ENCODE measurements around the gene KRT79.

Gene KRT79

DNA sequence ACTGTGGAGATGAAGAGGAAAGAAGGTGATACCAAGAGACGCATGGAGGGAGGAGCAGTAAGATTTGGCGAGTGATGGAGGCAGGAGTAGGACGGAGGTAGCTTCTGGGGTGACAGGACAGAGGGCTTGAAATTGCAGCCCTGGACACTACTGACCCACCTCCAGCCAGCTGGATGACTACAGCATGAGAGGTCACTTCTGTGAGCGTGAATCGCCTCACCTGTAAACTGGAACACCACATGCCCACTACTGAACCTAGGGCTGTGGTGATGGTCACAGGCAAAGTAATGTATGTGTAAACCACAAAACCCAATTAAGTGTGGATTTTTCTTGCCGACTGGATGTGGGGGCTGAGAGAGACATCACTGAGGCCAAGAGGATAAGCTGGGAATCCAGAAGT lies 13.6 kb downstream of the KRT79 start:
- no peak for DNase-seq (ENCODE audit: low read depth in 2 of 3, low spot score in 2 of 3)

DNA sequence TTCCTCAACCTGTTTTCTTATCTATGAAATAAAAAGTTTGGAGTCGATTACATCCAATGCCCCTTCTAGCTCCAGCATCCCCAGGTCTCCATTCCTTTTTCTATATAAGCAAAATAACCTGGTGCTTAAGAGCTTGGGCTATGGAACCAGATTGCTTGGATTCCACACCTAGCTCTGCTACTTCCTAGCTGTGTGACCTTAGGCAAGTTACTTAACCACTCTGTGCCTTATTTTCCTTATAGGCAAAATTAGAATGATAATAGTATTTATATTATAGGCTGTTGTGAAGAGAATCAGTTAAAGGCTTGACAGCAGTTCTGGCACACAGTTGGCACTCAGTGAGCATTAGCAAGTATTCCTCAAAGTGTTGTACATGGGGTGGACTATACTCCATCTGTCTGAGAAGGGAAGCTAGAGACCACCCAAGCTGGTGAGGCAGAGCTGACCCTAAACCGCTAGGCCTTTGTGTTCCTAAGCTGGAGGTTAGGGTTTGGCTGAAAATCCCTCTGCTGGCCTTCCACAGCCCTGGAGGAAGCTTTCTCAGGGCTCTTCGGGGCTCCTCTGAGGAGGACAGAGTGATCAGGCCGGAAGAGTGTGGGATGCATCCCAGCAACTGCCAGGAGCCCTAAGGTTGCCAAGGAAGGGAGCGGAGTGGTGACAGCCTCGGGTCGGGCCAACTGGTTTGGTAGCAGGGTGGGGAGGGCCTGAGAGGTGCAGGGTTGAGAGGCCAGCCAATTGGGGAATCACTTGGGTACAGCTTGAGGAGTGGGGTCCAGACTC lies 14.2 kb downstream of the KRT79 start:
- no peak for DNase-seq (ENCODE audit: low read depth in 2 of 3, low spot score in 2 of 3)

GRCh38 chr12:52818887-52819420 lies 15.2 kb downstream of the KRT79 start:
- no peak for DNase-seq (ENCODE audit: low read depth in 2 of 3, low spot score in 2 of 3)

DNA sequence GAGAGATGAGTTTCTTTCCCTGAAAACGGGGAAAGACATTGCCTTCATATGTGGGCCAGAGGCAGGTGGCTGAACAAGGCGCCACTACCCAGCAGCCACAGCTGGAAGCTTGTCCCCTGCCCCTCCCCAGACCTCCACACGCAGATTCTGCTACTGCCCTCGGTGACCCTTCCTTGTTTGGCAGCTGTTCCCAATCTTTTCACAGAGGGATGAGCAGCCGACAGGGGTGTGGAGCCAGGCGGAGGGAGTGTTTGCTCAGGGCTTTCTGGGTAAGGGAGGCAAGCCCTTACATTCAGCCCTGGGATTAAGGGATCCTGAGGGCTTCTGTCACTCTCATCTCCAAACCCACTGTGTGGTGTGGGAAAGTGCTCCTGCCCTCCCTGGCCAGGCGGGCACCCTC lies 15.7 kb downstream of the KRT79 start:
- no peak for DNase-seq (ENCODE audit: low read depth in 2 of 3, low spot score in 2 of 3)

- DNase-seq (ENCODE audit: low read depth in 2 of 3, low spot score in 2 of 3) = no peak
Measured at GRCh38 chr12:52817699-52818238, 16.3 kb downstream of the KRT79 start.

DNA sequence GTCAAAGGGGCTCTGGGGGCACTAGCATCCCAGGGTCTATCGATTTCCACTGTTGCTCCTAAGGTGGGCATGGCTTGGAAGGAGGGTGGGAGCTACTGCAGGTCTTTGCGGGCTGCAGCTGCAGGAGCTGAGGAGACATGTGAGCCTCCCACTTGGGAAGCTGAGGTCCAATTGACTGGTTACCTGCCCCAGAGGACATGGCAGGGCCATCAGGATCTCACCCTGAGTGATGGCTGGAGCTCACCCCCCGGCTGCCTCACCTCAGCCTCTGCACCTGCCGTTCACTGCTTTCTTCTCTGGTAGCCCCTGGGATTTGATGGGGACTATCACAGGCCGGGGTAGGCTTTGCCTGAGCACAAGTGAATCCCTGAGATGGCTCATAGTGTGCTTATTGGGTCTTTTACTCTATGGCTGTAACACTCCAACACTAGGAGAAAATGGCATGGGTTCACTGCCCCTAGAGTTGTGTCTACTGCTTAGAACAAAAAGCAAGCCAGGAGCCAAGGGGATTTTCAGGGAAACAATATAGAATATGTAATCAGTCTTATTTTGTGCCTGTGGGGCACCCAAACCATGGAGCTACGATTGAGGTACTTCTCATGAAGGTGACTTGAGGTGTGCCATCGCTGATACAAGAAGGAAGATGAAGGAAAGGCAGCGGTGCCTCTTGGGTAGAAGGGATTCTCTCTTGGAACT lies 17.0 kb downstream of the KRT79 start:
- no peak for DNase-seq (ENCODE audit: low read depth in 2 of 3, low spot score in 2 of 3)

GRCh38 chr12:52815676-52816588 lies 18.2 kb downstream of the KRT79 start:
- no peak for DNase-seq (ENCODE audit: low read depth in 2 of 3, low spot score in 2 of 3)

- no peak for DNase-seq (ENCODE audit: low read depth in 2 of 3, low spot score in 2 of 3)
Measured at GRCh38 chr12:52815161-52815560, 18.9 kb downstream of the KRT79 start.

DNA sequence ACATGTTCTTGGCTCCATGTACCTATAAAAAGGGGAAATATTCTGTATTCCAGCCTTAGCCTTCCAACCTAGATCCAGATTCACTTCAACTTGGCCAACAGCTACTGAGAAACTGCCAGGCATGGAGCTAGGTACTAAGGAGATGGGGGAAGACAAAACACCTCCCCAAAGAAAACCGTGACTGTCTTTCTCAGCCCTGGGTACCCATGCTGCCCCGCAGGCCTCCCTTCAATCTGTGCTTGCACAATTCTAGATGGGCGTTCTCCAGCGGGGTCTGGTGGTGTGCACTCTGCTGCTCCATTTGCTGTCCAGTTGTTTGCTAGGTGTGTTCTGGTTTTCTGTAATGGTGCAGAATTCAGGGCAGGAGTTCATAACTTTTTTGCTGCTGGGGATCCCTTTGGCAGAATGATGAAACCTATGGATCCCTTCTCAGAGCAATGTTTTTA lies 19.4 kb downstream of the KRT79 start:
- DNase-seq (ENCODE audit: low read depth in 2 of 3, low spot score in 2 of 3) = no peak

- DNase-seq (ENCODE audit: low read depth in 2 of 3, low spot score in 2 of 3) = no peak
Measured at GRCh38 chr12:52813885-52814709, 20.0 kb downstream of the KRT79 start, which contains the start of gene KRT4. Gene KRT4 (minus strand): TSS chr12:52814116. CDS start chr12:52814058, 58 bp downstream.

DNA sequence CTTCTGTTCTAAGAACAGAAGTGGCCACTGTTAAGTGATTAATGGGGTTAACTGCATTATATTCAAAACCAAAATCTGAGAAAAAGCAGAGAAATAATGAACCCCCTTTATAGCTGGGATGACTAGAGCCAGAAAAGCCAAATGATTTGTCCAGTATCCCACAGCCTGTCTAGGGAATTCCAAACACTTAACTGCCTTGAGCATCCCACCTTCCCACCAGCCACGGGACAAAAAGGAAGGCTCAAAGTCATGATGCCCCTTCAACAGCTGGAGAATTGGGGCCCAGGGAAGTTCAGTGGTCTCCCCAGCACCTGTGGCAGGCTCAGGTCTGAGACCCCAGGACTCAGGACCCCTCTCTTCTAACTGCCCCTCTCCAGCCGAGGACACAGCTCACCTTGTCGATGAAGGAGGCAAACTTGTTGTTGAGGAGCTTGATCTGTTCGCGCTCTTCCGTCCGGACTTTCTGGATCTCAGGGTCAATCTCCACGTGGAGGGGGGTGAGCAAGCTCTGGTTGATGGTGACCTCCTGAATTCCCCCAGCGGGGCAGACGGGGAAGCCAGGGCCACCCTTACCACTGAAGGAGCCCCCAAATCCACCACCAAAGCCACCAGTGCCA lies 20.8 kb downstream of the KRT79 start:
- DNase-seq (ENCODE audit: low read depth in 2 of 3, low spot score in 2 of 3) = no peak

DNA sequence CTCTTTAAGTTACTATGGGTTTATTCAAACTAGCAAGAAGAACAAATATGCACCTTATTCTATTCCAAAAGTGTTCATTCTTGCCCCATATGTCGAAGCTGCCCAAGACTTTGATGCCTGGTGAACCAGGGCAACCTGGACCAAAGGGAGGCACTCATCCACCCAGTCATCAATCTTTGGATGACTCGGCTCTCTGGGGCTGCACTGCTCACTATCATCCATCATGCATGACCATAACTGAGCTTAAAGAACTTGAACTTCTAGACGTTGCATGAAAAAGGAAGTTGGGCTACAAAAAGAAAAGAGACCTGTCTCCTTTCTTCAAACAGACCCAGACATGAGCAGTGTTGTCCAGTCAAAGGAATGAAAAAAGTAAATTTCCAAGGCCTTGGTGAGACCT lies 21.4 kb downstream of the KRT79 start:
- DNase-seq (ENCODE audit: low read depth in 2 of 3, low spot score in 2 of 3) = no peak

DNA sequence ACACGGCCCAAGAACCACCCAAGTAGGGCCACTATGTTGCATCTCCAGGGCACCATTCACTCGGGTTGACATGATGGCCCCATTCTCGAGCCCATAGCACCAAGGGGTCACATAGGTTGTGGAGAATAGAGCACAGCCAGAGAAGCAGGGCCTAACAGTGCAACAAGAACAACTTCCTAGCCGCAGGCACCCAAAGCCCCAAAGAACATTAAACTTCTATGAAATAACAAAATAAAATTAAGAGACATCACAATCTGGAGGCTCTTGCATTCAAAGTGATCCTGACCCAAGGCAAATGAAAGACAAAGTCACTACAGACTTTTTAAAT lies 22.1 kb downstream of the KRT79 start:
- DNase-seq (ENCODE audit: low read depth in 2 of 3, low spot score in 2 of 3) = no peak

- no peak for DNase-seq (ENCODE audit: low read depth in 2 of 3, low spot score in 2 of 3)
Measured at GRCh38 chr12:52811191-52812072, 22.7 kb downstream of the KRT79 start.

DNA sequence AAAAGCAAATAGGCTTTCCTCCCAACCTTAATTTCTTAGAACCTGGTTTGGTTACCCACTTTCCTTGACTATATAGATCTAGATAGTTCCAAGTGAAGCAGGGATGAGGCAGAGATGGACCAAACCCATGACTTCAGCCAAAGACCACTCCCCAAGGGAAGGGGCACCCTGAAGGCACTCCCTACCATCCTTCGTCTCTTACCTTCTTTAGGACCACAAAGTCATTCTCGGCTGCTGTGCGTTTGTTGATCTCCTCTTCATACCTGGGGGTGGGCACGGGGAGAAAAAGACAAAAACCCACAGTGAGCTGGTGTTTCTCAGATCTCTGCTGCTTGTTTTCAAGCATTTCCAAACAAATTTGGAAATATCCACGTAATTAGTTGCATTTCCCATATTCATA lies 23.6 kb downstream of the KRT79 start:
- no peak for DNase-seq (ENCODE audit: low read depth in 2 of 3, low spot score in 2 of 3)

DNA sequence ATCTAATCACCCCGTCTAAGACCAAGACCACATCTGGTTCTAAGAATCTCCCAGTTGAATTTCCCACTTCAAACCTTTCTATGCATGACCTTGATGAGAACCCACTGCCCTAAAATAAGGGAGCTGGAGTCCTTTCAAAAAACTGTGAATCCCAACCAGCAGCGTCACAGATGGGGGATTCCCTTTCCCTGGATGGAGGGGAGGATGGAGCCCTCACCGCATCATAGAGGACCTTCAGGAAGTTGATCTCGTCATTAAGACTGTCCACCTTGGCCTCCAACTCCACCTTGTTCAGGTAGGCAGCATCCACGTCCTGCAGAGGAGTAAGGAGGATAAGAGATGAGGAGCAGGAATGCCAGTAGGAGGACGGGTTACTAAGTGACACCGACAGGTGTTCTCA lies 24.9 kb downstream of the KRT79 start:
- DNase-seq (ENCODE audit: low read depth in 2 of 3, low spot score in 2 of 3) = no peak

GRCh38 chr12:52808573-52809160 lies 25.4 kb downstream of the KRT79 start:
- DNase-seq (ENCODE audit: low read depth in 2 of 3, low spot score in 2 of 3) = no peak

Measured in activated CD8-positive, alpha-beta memory T cell treated with anti-CD3 and anti-CD28 coated beads for 48 hours (primary cell).